Hepatocyte (in vitro differentiated cells): ENCODE data around the gene SLC1A5. TPM values are rescaled to one million over a fixed set of nuclear protein-coding genes. Genes with fewer than 3 reads are reported as not detected.
"Not testable (repeated sequence)": the region's sequence is repeated elsewhere in the genome, so short reads cannot be mapped to it uniquely, and the experiment has no call there.

Source experiments
- DNase-seq: peaks from one replicate; pipeline ENCODE4 v3.0.0-alpha.2; 2016; ENCODE audit warnings: low spot score
- H2AFZ ChIP-seq: fragments of 200-600 bp; sonication (generic); 2 replicates; pipeline ENCODE4 v1.6.0; 2016; ENCODE audit warnings: antibody characterized with exemption, mild to moderate bottlenecking
- H3K27ac ChIP-seq: fragments of 200-600 bp; sonication (generic); 2 replicates; pipeline ENCODE4 v1.5.1; 2016; ENCODE audit warnings: mild to moderate bottlenecking
- H3K27me3 ChIP-seq: fragments of 200-600 bp; sonication (generic); 2 replicates; pipeline ENCODE4 v1.6.1; 2016
- H3K36me3 ChIP-seq: fragments of 200-600 bp; sonication (generic); replicated peaks from 2 replicates; pipeline ENCODE4 v1.5.1; 2016; ENCODE audit warnings: low read depth; ENCODE audit not compliant: insufficient read depth
- H3K4me1 ChIP-seq: fragments of 200-600 bp; sonication (generic); 2 replicates; pipeline ENCODE4 v1.5.1; 2016; ENCODE audit warnings: mild to moderate bottlenecking, moderate library complexity; ENCODE audit not compliant: insufficient read depth
- H3K4me2 ChIP-seq: fragments of 200-600 bp; sonication (generic); 2 replicates; pipeline ENCODE4 v1.6.0; 2016
- H3K4me3 ChIP-seq: fragments of 200-600 bp; sonication (generic); 2 replicates; pipeline ENCODE4 v1.5.1; 2016; ENCODE audit warnings: mild to moderate bottlenecking
- H3K79me2 ChIP-seq: fragments of 200-600 bp; sonication (generic); 2 replicates; pipeline ENCODE4 v1.6.0; 2017; ENCODE audit warnings: mild to moderate bottlenecking
- H3K9me2 ChIP-seq: fragments of 200-600 bp; sonication (generic); replicated peaks from 2 replicates; pipeline ENCODE4 v1.6.0; 2017; ENCODE audit warnings: mild to moderate bottlenecking; ENCODE audit not compliant: insufficient read depth
- H3K9me3 ChIP-seq: fragments of 200-600 bp; sonication (generic); 2 replicates; pipeline ENCODE4 v1.5.1; 2016; ENCODE audit warnings: low read depth, mild to moderate bottlenecking
- H4K20me1 ChIP-seq: fragments of 200-600 bp; sonication (generic); 2 replicates; pipeline ENCODE4 v1.6.0; 2016; ENCODE audit warnings: mild to moderate bottlenecking; ENCODE audit not compliant: insufficient read depth, poor library complexity, severe bottlenecking
- CTCF ChIP-seq: fragments of 200-600 bp; sonication (generic); IDR thresholded peaks from 2 replicates; pipeline ENCODE4 v1.5.1; 2016; ENCODE audit warnings: antibody characterized with exemption, mild to moderate bottlenecking; ENCODE audit not compliant: poor library complexity
- EZH2 ChIP-seq: fragments of 200-600 bp; sonication (generic); IDR thresholded peaks from 2 replicates; pipeline ENCODE4 v1.6.1; 2016; ENCODE audit warnings: antibody characterized with exemption, mild to moderate bottlenecking, borderline replicate concordance
- EZH2phosphoT487 ChIP-seq: fragments of 200-600 bp; sonication (generic); IDR thresholded peaks from one replicate; pipeline ENCODE4 v1.6.1; 2018; ENCODE audit warnings: antibody characterized with exemption, mild to moderate bottlenecking, low read depth, moderate library complexity; ENCODE audit not compliant: unreplicated experiment, severe bottlenecking
- WGBS: methylation state at CpG from one replicate; pipeline ENCODE4 v1.1.6; 2016; ENCODE audit warnings: low lambda C conversion rate; ENCODE audit errors: missing lambda C conversion rate; 5-methylcytosine and 5-hydroxymethylcytosine counted together
- polyA plus RNA-seq: library from polyadenylated mRNA; unstranded; fragments of >200 nt; fragmentation: Nextera tagmentation; extraction: Ambion mirVana; gene quantifications from 2 replicates; pipeline ENCODE4 v1.2.1, GENCODE V29; 2016
- total RNA-seq: library from RNA; depleted of rRNA; stranded (reverse); fragments of >200 nt; gene quantifications from 2 replicates; pipeline ENCODE4 v1.2.3, GENCODE V29; 2014

Gene SLC1A5
- total and polyA plus RNA-seq, 2 experiments from 2014 or later, result 87.9 to 171 TPM

- Histone ChIP-seq H4K20me1 (peaks cover 7% of the 10 kb centered on the region), H3K36me3 (no peaks in the 10 kb centered on the region), H3K4me1 (peaks cover 27% of the 10 kb centered on the region), H3K4me3 (no peak overlapping the region), H3K79me2 (peaks cover 66% of the 10 kb centered on the region), H3K27me3 (no peaks in the 10 kb centered on the region), H3K9me2 (no peaks in the 10 kb centered on the region), H3K4me2 (peak overlapping the region; percentile 87), H3K9me3 (no peaks in the 10 kb centered on the region), H2AFZ (no peak overlapping the region), H3K27ac (peak overlapping the region; percentile 98)
- TF ChIP-seq EZH2phosphoT487 (no peak), EZH2 (no peak), CTCF (no peak)
- WGBS, result 56% methylated on average over 2 of the region's 2 CpGs
- no peak for DNase-seq
These were observed 4.7 kb downstream of the SLC1A5 start for GRCh38 chr19:46783670-46784069.

- Histone ChIP-seq H3K9me2 (no peaks in the 10 kb centered on the region), H3K9me3 (no peaks in the 10 kb centered on the region), H3K4me3 (no peak overlapping the region), H3K27me3 (no peaks in the 10 kb centered on the region), H3K4me2 (no peak overlapping the region), H3K79me2 (peaks cover 58% of the 10 kb centered on the region), H2AFZ (no peak overlapping the region), H3K4me1 (peaks cover 27% of the 10 kb centered on the region), H4K20me1 (peaks cover 7% of the 10 kb centered on the region), H3K27ac (no peak overlapping the region), H3K36me3 (no peaks in the 10 kb centered on the region)
- 98% methylated on average over 7 of the region's 7 CpGs for WGBS
- TF ChIP-seq CTCF, result no peak
- TF ChIP-seq EZH2, result no peak
- TF ChIP-seq EZH2phosphoT487, result no peak
- DNase-seq, result no peak
These were observed 5.9 kb downstream of the SLC1A5 start for GRCh38 chr19:46782355-46783019.

- DNase-seq, H3K4me2 ChIP-seq, H3K27ac ChIP-seq, H3K4me1 ChIP-seq, H3K36me3 ChIP-seq, H3K4me3 ChIP-seq, H4K20me1 ChIP-seq, H3K9me3 ChIP-seq, H3K9me2 ChIP-seq, H2AFZ ChIP-seq, H3K27me3 ChIP-seq: not testable (repeated sequence)
- 94% methylated on average over 12 of the region's 12 CpGs for WGBS
- H3K79me2 ChIP-seq, result peaks cover 24% of the 10 kb centered on the region
These were observed 10.3 kb downstream of the SLC1A5 start for GRCh38 chr19:46777956-46778645.
